GM23248 (cell line): Measurements from ENCODE around the gene KLK7.

Experiments
- EZH2 ChIP-seq: fragments of 200-600 bp; sonication (generic); IDR thresholded peaks from 2 replicates; pipeline ENCODE4 v1.6.1; 2018; ENCODE audit warnings: antibody characterized with exemption, mild to moderate bottlenecking; ENCODE audit not compliant: insufficient read depth, poor library complexity, severe bottlenecking
- EZH2phosphoT487 ChIP-seq: fragments of 200-600 bp; sonication (generic); IDR thresholded peaks from 2 replicates; pipeline ENCODE4 v1.6.1; 2018; ENCODE audit warnings: antibody characterized with exemption, moderate library complexity, mild to moderate bottlenecking, low read depth; ENCODE audit not compliant: insufficient read depth

DNA sequence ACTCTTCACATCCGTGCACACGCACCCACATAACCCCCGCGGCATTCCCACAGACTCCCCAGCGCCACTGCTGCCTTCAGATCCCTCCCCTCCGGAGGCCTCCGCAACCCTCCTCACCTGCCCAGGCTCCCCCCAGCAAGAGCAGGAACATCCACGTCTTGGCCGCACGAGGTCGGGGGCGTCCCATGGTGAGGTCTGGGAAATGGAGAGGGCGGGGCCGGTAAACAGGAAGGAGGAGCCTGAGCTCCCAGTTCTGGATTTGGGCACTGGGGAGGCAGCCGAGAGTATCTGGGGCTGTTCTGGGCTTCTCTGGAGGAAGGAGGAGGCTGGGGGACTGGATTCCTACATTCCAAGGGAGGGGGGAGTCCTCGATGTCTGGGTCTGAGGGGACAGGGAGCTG, 17.3 kb upstream of the KLK7 start:
- no peak for TF ChIP-seq EZH2
- TF ChIP-seq EZH2phosphoT487: no peak
